Mammary epithelial cell (primary cell): ENCODE measurements around the gene TRPV6.

Experiments used
- EZH2 ChIP-seq: IDR thresholded peaks from 2 replicates; pipeline ENCODE4 v1.6.1; 2012; ENCODE audit warnings: low read length, inconsistent platforms, borderline replicate concordance
- TF ChIP-seq, protein P1 (sequence below), 2 donors: IDR thresholded peaks in 1 of 2; conservative IDR thresholded peaks in 1 of 2; 2 replicates each; pipeline ENCODE4 v1.5.1; 2011 to 2012; ENCODE audit warnings: inconsistent platforms in 2 of 2, low read length in 2 of 2, mild to moderate bottlenecking in 2 of 2, control low read depth in 1 of 2, low read depth in 1 of 2; ENCODE audit not compliant: insufficient read depth in 1 of 2; ENCODE audit errors: extremely low read depth in 1 of 2

DNA sequence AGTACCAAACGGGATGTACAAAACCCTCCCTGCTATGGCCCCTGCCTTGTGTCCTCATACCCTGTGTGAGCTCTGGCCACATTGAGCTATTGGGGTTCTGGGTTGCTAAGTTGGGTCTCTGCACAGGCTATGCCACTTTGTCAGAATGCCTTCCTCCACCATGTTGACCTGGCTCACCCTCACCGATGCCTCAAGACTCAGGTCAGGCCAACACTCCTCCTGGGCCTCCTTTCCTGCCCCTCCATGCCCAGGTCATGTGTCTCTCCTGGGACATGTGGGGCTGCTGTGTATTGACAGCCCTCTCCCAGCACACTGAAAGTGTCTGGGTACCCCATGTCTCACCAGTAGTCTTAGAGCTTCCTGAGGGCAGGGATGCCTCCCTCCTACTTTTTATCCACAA lies 33.4 kb upstream of the TRPV6 start:
- TF ChIP-seq, protein P1, sequence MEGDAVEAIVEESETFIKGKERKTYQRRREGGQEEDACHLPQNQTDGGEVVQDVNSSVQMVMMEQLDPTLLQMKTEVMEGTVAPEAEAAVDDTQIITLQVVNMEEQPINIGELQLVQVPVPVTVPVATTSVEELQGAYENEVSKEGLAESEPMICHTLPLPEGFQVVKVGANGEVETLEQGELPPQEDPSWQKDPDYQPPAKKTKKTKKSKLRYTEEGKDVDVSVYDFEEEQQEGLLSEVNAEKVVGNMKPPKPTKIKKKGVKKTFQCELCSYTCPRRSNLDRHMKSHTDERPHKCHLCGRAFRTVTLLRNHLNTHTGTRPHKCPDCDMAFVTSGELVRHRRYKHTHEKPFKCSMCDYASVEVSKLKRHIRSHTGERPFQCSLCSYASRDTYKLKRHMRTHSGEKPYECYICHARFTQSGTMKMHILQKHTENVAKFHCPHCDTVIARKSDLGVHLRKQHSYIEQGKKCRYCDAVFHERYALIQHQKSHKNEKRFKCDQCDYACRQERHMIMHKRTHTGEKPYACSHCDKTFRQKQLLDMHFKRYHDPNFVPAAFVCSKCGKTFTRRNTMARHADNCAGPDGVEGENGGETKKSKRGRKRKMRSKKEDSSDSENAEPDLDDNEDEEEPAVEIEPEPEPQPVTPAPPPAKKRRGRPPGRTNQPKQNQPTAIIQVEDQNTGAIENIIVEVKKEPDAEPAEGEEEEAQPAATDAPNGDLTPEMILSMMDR (conservative IDR thresholded peaks at IDR 0.05 in 1 of 2, IDR thresholded peaks at IDR 0.05 in 1 of 2; ENCODE audit: extremely low read depth in 1 of 2, insufficient read depth in 1 of 2, low read depth in 1 of 2, low read length in 2 of 2): no peak
- TF ChIP-seq EZH2: no peak
